ENCODE data around the gene SPATA3. TPM values are rescaled to one million over a fixed set of nuclear protein-coding genes. Genes with fewer than 3 reads are reported as not detected.

The SPATA3 gene
- total RNA-seq, 1 experiment from 2014 or later: not detected

DNA sequence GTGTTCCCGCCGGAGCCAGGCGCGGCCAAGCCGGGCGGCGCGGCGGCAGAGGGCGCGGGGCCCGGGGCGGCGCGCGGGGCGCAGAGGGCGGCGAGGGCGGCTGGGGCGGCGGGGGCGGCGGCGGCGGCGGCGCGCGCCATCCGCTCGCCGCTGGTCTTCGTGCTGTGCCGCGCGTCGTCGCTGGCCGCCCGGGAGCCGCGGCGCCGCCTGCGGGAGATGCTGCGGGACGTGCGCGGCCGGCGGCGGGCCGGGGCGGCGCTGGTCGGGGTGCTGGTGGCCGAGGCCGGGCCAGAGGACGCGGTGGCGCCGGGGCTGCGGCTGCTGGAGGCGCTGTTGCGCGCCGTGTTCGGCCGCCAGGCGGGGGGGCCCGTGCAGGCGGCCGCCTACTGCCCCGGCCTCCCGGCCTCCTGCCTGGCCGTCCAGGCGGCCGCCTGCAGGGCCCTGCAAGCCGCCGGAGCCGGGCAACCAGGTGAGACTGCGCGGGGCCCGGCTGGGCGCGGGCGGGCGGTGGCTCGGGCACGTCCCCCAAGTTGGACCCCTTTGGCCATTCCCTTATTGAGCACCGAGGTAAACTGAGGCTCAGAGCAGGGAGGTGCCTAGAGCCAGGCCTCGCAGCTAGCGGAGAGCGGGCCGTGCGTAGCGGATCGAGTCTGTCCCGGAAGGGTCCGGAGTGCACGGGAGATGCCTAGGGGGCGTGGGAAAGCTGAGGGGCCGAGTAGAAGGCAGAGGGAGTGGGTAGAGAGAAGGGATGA lies 42.0 kb downstream of the SPATA3 start:
- no peaks in the 10 kb centered on the region for H3K9me3 ChIP-seq (ENCODE audit: low read length)
- H3K9me2 ChIP-seq (replicated peaks; ENCODE audit: insufficient read depth, low read length): no peaks in the 10 kb centered on the region
- H3K27me3 ChIP-seq (ENCODE audit: low read length): no peaks in the 10 kb centered on the region
- no peaks in the 10 kb centered on the region for H3K36me3 ChIP-seq (ENCODE audit: insufficient read depth, low read length)
- H3K4me2 ChIP-seq (ENCODE audit: low read depth, low read length, poor library complexity, severe bottlenecking): no peak overlapping the region
- H3K27ac ChIP-seq (ENCODE audit: low read length): no peak overlapping the region
- H3K79me2 ChIP-seq (ENCODE audit: low read length): no peaks in the 10 kb centered on the region
- H4K20me1 ChIP-seq (ENCODE audit: insufficient read depth, low read depth, low read length): no peaks in the 10 kb centered on the region
- H2AFZ ChIP-seq (ENCODE audit: low read length): no peak overlapping the region
- no peak overlapping the region for H3K9ac ChIP-seq (ENCODE audit: low read length)
- H3K4me3 ChIP-seq (ENCODE audit: low read length): no peak overlapping the region
- no peak for DNase-seq
- peaks cover 12% of the 10 kb centered on the region for H3K4me1 ChIP-seq (ENCODE audit: low read length)

DNA sequence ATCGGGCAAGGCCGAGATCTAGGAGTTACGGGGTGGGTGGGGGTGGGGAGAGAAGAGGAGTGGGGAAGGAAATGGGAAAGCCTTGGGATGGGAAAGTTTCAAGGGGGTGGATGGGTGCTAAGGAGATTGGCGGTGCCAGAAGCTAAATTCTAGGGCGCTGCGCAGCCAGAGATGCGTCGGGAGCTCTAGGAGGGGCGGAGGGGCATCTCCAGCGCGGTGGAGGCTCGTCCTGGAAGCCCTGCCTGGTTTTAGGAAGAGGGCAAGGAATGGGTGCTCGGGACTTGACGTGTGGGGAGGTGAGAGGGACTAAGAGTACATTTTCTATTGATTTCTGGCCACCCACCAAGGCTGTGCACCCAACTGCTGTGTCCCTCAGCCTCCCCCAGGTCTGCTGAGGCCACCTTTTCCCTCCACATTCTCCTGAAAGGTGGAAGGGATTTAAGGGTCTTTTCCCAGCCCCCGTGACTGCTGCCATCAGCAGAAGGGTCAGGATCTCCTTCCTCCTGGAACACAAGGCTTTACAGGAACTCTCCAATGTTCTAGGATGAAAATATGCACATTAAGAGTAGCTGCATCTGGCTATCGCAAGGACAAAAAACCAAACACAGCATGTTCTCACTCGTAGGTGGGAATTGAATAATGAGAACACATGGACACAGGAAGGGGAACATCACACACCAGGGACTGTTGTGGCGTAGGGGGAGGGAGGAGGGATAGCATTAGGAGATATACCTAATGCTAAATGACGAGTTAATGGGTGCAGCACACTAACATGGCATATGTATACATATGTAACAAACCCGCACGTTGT lies 42.8 kb downstream of the SPATA3 start:
- Histone ChIP-seq H3K4me2 (ENCODE audit: low read depth, low read length, poor library complexity, severe bottlenecking) (no peak overlapping the region), H4K20me1 (ENCODE audit: insufficient read depth, low read depth, low read length) (no peaks in the 10 kb centered on the region), H2AFZ (ENCODE audit: low read length) (no peak overlapping the region), H3K36me3 (ENCODE audit: insufficient read depth, low read length) (no peaks in the 10 kb centered on the region), H3K9ac (ENCODE audit: low read length) (no peak overlapping the region), H3K9me2 (replicated peaks; ENCODE audit: insufficient read depth, low read length) (no peaks in the 10 kb centered on the region), H3K4me3 (ENCODE audit: low read length) (no peak overlapping the region), H3K79me2 (ENCODE audit: low read length) (no peaks in the 10 kb centered on the region), H3K4me1 (ENCODE audit: low read length) (peaks cover 12% of the 10 kb centered on the region), H3K27ac (ENCODE audit: low read length) (no peak overlapping the region), H3K27me3 (ENCODE audit: low read length) (no peaks in the 10 kb centered on the region), H3K9me3 (ENCODE audit: low read length) (no peaks in the 10 kb centered on the region)
- DNase-seq: no peak

DNA sequence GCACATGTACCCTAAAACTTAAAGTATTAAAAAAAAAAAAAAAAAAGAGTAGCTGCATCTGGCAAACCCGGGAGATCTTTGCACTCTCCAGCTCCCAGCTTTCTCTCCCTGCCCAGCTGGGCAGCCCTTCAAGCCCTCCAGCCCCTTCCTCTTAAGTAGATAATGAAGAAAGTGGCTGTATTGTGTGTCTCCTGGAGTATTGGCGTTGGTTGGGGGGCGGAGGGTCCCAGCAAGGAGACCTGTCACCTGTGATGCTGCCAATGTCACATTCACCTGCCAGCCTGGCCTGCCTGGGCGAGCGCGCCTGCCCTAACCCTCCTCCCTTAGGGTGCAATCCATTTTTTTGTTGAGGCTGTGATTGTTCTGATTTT lies 43.4 kb downstream of the SPATA3 start:
- Histone ChIP-seq H3K36me3 (ENCODE audit: insufficient read depth, low read length) (no peaks in the 10 kb centered on the region), H3K9ac (ENCODE audit: low read length) (no peak overlapping the region), H3K9me3 (ENCODE audit: low read length) (no peaks in the 10 kb centered on the region), H3K27ac (ENCODE audit: low read length) (no peak overlapping the region), H3K9me2 (replicated peaks; ENCODE audit: insufficient read depth, low read length) (no peaks in the 10 kb centered on the region), H2AFZ (ENCODE audit: low read length) (no peak overlapping the region), H3K4me3 (ENCODE audit: low read length) (no peak overlapping the region), H4K20me1 (ENCODE audit: insufficient read depth, low read depth, low read length) (no peaks in the 10 kb centered on the region), H3K27me3 (ENCODE audit: low read length) (no peaks in the 10 kb centered on the region), H3K79me2 (ENCODE audit: low read length) (no peaks in the 10 kb centered on the region), H3K4me2 (ENCODE audit: low read depth, low read length, poor library complexity, severe bottlenecking) (no peak overlapping the region), H3K4me1 (ENCODE audit: low read length) (peaks cover 7% of the 10 kb centered on the region)
- no peak for DNase-seq

DNA sequence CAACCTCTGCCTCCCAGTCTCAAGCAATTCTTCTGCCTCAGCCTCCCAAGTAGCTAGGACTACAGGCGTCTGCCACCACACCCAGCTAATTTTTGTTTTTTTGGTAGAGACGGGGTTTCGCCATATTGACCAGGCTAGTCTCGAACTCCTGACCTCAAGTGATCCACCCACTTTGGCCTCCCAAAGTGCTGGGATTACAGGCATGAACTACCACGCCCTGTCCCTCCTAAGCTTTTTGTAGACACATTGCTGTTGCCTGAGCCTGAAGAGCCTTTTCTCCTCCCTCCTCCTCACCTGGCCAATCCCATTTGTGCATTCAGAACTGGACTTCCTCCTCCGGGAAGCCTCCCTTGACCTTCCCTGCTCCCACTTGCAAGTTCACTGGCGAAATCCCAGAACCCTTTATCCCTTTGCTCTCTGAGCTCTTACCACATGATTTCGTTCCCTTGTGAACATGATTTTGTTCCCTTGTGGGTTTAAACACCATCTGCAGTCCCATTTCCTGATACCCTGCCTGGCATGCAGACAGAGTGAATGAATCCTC lies 44.0 kb downstream of the SPATA3 start:
- no peak for DNase-seq
- no peaks in the 10 kb centered on the region for H3K27me3 ChIP-seq (ENCODE audit: low read length)
- H3K36me3 ChIP-seq (ENCODE audit: insufficient read depth, low read length): no peaks in the 10 kb centered on the region
- H3K4me1 ChIP-seq (ENCODE audit: low read length): peaks cover under 1% of the 10 kb centered on the region; the same call in 1 of the 2 replicates
- no peaks in the 10 kb centered on the region for H3K9me2 ChIP-seq (replicated peaks; ENCODE audit: insufficient read depth, low read length)
- H4K20me1 ChIP-seq (ENCODE audit: insufficient read depth, low read depth, low read length): no peaks in the 10 kb centered on the region
- H3K9me3 ChIP-seq (ENCODE audit: low read length): no peaks in the 10 kb centered on the region
- H2AFZ ChIP-seq (ENCODE audit: low read length): no peak overlapping the region
- no peak overlapping the region for H3K9ac ChIP-seq (ENCODE audit: low read length)
- no peak overlapping the region for H3K27ac ChIP-seq (ENCODE audit: low read length)
- H3K4me2 ChIP-seq (ENCODE audit: low read depth, low read length, poor library complexity, severe bottlenecking): no peak overlapping the region
- no peaks in the 10 kb centered on the region for H3K79me2 ChIP-seq (ENCODE audit: low read length)
- no peak overlapping the region for H3K4me3 ChIP-seq (ENCODE audit: low read length)

DNA sequence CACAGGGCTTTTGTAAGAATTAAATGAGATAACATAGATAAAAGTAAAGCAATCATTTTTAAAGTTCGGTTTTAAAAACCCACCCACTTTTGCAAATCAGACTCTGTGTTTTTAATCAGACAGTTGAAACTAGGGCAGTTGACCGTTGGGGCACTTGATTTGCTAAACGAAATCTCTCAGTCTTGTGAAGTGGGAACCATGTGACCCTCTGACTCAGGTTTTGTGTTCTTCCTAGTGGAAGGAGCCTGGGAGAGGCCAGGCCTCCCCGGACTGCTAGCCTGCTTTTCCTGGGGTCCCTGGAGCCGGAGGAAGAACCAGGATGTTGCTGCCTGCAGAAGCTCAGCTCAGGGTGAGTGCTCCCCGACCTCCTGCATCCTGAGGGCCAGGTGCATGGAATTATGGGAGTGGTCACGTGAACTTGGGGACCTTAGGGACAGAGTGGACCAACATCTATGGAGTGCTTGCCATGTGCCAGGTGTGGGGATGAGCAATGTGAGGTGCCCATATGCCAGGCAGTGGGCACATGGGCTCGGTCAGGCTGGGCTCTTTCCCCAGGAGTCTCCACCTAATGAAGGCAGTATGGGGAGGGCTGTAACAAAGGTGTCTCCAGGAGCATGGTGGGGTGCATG lies 45.3 kb downstream of the SPATA3 start:
- Histone ChIP-seq H2AFZ (ENCODE audit: low read length) (no peak overlapping the region), H3K4me3 (ENCODE audit: low read length) (no peak overlapping the region), H3K27ac (ENCODE audit: low read length) (no peak overlapping the region), H3K27me3 (ENCODE audit: low read length) (no peaks in the 10 kb centered on the region), H4K20me1 (ENCODE audit: insufficient read depth, low read depth, low read length) (no peaks in the 10 kb centered on the region), H3K9ac (ENCODE audit: low read length) (no peak overlapping the region), H3K36me3 (ENCODE audit: insufficient read depth, low read length) (no peaks in the 10 kb centered on the region), H3K4me2 (ENCODE audit: low read depth, low read length, poor library complexity, severe bottlenecking) (no peak overlapping the region), H3K9me2 (replicated peaks; ENCODE audit: insufficient read depth, low read length) (no peaks in the 10 kb centered on the region), H3K4me1 (ENCODE audit: low read length) (no peaks in the 10 kb centered on the region), H3K79me2 (ENCODE audit: low read length) (no peaks in the 10 kb centered on the region), H3K9me3 (ENCODE audit: low read length) (no peaks in the 10 kb centered on the region)
- no peak for DNase-seq

DNA sequence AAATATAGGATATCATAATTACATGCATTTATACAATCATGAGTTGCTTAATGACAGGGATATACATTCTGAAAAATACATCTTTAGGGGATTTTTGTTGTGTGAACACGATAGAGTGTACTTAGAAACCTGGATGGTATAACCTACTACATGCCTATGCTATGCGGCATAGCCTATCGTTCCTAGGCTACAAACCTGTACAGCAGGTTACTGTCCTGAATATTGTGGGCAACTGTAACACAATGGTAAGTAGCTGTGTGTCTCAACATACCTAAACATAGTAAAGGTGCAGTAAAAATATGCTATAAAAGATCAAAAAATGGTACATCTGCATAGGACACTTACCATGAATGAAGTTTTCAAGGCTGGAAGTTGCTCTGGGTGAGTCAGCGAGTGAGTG lies 47.9 kb downstream of the SPATA3 start:
- H4K20me1 ChIP-seq (ENCODE audit: insufficient read depth, low read depth, low read length): no peaks in the 10 kb centered on the region
- no peak overlapping the region for H3K4me2 ChIP-seq (ENCODE audit: low read depth, low read length, poor library complexity, severe bottlenecking)
- no peak overlapping the region for H3K4me3 ChIP-seq (ENCODE audit: low read length)
- no peak overlapping the region for H2AFZ ChIP-seq (ENCODE audit: low read length)
- no peak overlapping the region for H3K9ac ChIP-seq (ENCODE audit: low read length)
- H3K4me1 ChIP-seq (ENCODE audit: low read length): peaks cover 10% of the 10 kb centered on the region
- H3K36me3 ChIP-seq (ENCODE audit: insufficient read depth, low read length): no peaks in the 10 kb centered on the region
- H3K9me3 ChIP-seq (ENCODE audit: low read length): no peaks in the 10 kb centered on the region
- no peaks in the 10 kb centered on the region for H3K27me3 ChIP-seq (ENCODE audit: low read length)
- no peaks in the 10 kb centered on the region for H3K79me2 ChIP-seq (ENCODE audit: low read length)
- H3K27ac ChIP-seq (ENCODE audit: low read length): no peak overlapping the region
- no peak for DNase-seq
- no peaks in the 10 kb centered on the region for H3K9me2 ChIP-seq (replicated peaks; ENCODE audit: insufficient read depth, low read length)

DNA sequence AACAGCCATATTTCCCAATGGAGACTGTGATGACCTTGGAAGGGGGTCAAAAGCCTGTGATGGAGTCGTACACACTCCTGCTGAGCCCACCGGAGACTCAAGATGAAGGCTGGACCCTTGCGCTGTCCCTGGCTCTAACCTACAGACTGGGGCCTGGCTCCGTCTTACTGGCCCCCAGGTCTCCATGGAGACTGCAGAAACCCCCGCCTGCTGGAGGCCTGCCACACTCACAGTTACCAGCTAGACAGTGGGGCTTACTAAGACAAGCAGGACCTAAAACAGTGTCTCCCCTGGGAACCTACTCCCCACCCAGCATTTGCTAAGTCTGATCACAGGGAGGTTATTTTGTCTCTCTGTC lies 51.0 kb downstream of the SPATA3 start:
- H3K36me3 ChIP-seq (ENCODE audit: insufficient read depth, low read length): no peaks in the 10 kb centered on the region
- no peaks in the 10 kb centered on the region for H3K9me3 ChIP-seq (ENCODE audit: low read length)
- no peak for DNase-seq
- no peak overlapping the region for H3K4me3 ChIP-seq (ENCODE audit: low read length)
- H3K27ac ChIP-seq (ENCODE audit: low read length): no peak overlapping the region
- no peaks in the 10 kb centered on the region for H4K20me1 ChIP-seq (ENCODE audit: insufficient read depth, low read depth, low read length)
- no peaks in the 10 kb centered on the region for H3K27me3 ChIP-seq (ENCODE audit: low read length)
- no peak overlapping the region for H3K4me2 ChIP-seq (ENCODE audit: low read depth, low read length, poor library complexity, severe bottlenecking)
- H3K79me2 ChIP-seq (ENCODE audit: low read length): no peaks in the 10 kb centered on the region
- peaks cover 12% of the 10 kb centered on the region for H3K4me1 ChIP-seq (ENCODE audit: low read length)
- no peaks in the 10 kb centered on the region for H3K9me2 ChIP-seq (replicated peaks; ENCODE audit: insufficient read depth, low read length)
- H3K9ac ChIP-seq (ENCODE audit: low read length): no peak overlapping the region
- H2AFZ ChIP-seq (ENCODE audit: low read length): no peak overlapping the region

DNA sequence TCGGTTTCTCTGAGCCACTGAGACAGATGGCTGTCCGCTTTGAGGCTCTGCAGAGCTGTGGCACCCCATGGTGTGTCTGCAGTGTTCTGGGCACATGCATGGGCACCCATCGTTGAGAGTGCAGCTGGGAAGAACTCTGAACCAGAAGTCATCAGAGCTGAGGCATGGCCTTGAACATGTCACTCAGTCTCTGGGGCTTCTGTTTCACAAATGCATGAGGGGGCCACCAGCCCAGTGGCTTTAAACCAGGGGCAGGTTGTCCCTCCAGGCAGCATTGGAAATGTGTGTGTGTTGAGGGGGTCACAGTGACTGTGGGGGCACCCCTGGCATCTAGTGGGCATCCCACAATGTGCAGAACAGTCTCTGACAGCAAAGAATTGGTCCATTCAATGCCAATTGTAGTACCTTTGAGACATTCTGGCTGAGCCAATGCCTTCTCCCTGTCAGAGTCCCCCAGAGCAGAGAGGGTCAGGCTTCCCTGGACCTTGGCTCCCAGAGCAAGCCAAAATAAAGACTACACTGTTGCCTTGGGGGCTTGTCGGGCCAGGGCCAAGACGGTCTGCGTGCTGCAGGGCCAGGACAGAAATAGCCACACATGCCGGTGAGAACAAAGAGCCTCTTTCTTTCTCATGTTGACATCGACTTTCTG lies 51.5 kb downstream of the SPATA3 start:
- no peak overlapping the region for H3K9ac ChIP-seq (ENCODE audit: low read length)
- H3K4me2 ChIP-seq (ENCODE audit: low read depth, low read length, poor library complexity, severe bottlenecking): no peak overlapping the region
- no peak overlapping the region for H2AFZ ChIP-seq (ENCODE audit: low read length)
- no peaks in the 10 kb centered on the region for H3K9me2 ChIP-seq (replicated peaks; ENCODE audit: insufficient read depth, low read length)
- H3K4me3 ChIP-seq (ENCODE audit: low read length): no peak overlapping the region
- H3K4me1 ChIP-seq (ENCODE audit: low read length): peaks cover 17% of the 10 kb centered on the region
- H3K79me2 ChIP-seq (ENCODE audit: low read length): no peaks in the 10 kb centered on the region
- H4K20me1 ChIP-seq (ENCODE audit: insufficient read depth, low read depth, low read length): no peaks in the 10 kb centered on the region
- DNase-seq: no peak
- H3K9me3 ChIP-seq (ENCODE audit: low read length): no peaks in the 10 kb centered on the region
- no peaks in the 10 kb centered on the region for H3K27me3 ChIP-seq (ENCODE audit: low read length)
- H3K36me3 ChIP-seq (ENCODE audit: insufficient read depth, low read length): no peaks in the 10 kb centered on the region
- H3K27ac ChIP-seq (ENCODE audit: low read length): no peak overlapping the region

All from Karpas-422 (cell line).